GM23248 (cell line): ENCODE measurements around the gene LSMEM2. TPM values are rescaled to one million over a fixed set of nuclear protein-coding genes. Genes with fewer than 3 reads are reported as not detected.

Experiments
- DNase-seq: peaks from one replicate; pipeline ENCODE4 v3.0.0-alpha.2; 2015
- H2AFZ ChIP-seq: fragments of 200-600 bp; sonication (generic); 2 replicates; pipeline ENCODE4 v1.6.1; 2016; ENCODE audit warnings: antibody characterized with exemption
- H3F3A ChIP-seq: fragments of 200-600 bp; sonication (generic); 2 replicates; pipeline ENCODE4 v1.6.1; 2016; ENCODE audit warnings: mild to moderate bottlenecking, antibody characterized with exemption, mixed run types; ENCODE audit not compliant: insufficient read depth
- H3K27ac ChIP-seq: fragments of 200-600 bp; sonication (generic); 2 replicates; pipeline ENCODE4 v1.5.1; 2016; ENCODE audit warnings: mild to moderate bottlenecking
- H3K27me3 ChIP-seq: fragments of 200-600 bp; sonication (generic); replicated peaks from 2 replicates; pipeline ENCODE4 v1.6.1; 2016; ENCODE audit warnings: mild to moderate bottlenecking; ENCODE audit not compliant: insufficient read depth
- H3K36me3 ChIP-seq: fragments of 200-600 bp; sonication (generic); 2 replicates; pipeline ENCODE4 v1.6.1; 2016; ENCODE audit warnings: low read depth, mild to moderate bottlenecking
- H3K4me1 ChIP-seq: fragments of 200-600 bp; sonication (generic); 2 replicates; pipeline ENCODE4 v1.6.1; 2016; ENCODE audit warnings: mild to moderate bottlenecking; ENCODE audit not compliant: insufficient read depth
- H3K4me2 ChIP-seq: fragments of 200-600 bp; sonication (generic); one replicate; pipeline ENCODE4 v1.6.1; 2016; ENCODE audit warnings: mild to moderate bottlenecking; ENCODE audit not compliant: unreplicated experiment
- H3K4me3 ChIP-seq: fragments of 200-600 bp; sonication (generic); 2 replicates; pipeline ENCODE4 v1.5.1; 2016; ENCODE audit warnings: mild to moderate bottlenecking
- H3K79me2 ChIP-seq: fragments of 200-600 bp; sonication (generic); 2 replicates; pipeline ENCODE4 v1.6.1; 2016; ENCODE audit warnings: mild to moderate bottlenecking; ENCODE audit not compliant: insufficient read depth
- H3K9ac ChIP-seq: fragments of 200-600 bp; sonication (generic); 2 replicates; pipeline ENCODE4 v1.6.1; 2016; ENCODE audit warnings: mild to moderate bottlenecking
- H3K9me2 ChIP-seq: fragments of 200-600 bp; sonication (generic); 2 replicates; pipeline ENCODE4 v1.6.1; 2016; ENCODE audit warnings: mixed run types, mild to moderate bottlenecking, moderate library complexity; ENCODE audit not compliant: insufficient read depth
- H3K9me3 ChIP-seq: fragments of 200-600 bp; sonication (generic); one replicate; pipeline ENCODE4 v1.6.1; 2017; ENCODE audit warnings: low read depth
- H4K20me1 ChIP-seq: fragments of 200-600 bp; sonication (generic); 2 replicates; pipeline ENCODE4 v1.6.0; 2016; ENCODE audit not compliant: insufficient read depth
- EZH2 ChIP-seq: fragments of 200-600 bp; sonication (generic); IDR thresholded peaks from 2 replicates; pipeline ENCODE4 v1.6.1; 2018; ENCODE audit warnings: antibody characterized with exemption, mild to moderate bottlenecking; ENCODE audit not compliant: insufficient read depth, poor library complexity, severe bottlenecking
- EZH2phosphoT487 ChIP-seq: fragments of 200-600 bp; sonication (generic); IDR thresholded peaks from 2 replicates; pipeline ENCODE4 v1.6.1; 2018; ENCODE audit warnings: antibody characterized with exemption, moderate library complexity, mild to moderate bottlenecking, low read depth; ENCODE audit not compliant: insufficient read depth
- WGBS, 2 experiments: methylation state at CpG; one replicate each; pipeline ENCODE4 v1.1.6; 2015 to 2017; ENCODE audit warnings: low lambda C conversion rate in 2 of 2, low coverage in 1 of 2; ENCODE audit errors: missing lambda C conversion rate in 2 of 2; 5-methylcytosine and 5-hydroxymethylcytosine counted together
- in situ Hi-C: fragments of 300-500 bp; cut with MboI; formaldehyde crosslinking; loops from 2 replicates; pipeline ENCODE4 v1.15.0; 2020
- polyA plus RNA-seq: library from polyadenylated mRNA; unstranded; fragments of >200 nt; fragmentation: Nextera tagmentation; extraction: Ambion mirVana; gene quantifications from 2 replicates; pipeline ENCODE4 v1.2.1, GENCODE V29; 2016
- total RNA-seq: library from RNA; depleted of rRNA; stranded (reverse); fragments of >200 nt; shearing (Covaris generic); gene quantifications from 2 replicates; pipeline ENCODE4 v1.2.3, GENCODE V29; 2014

LSMEM2 gene
- total and polyA plus RNA-seq, 2 experiments from 2014 or later: not detected

- Histone ChIP-seq H3K4me3 (peak overlapping the region; percentile 91), H4K20me1 (no peaks in the 10 kb centered on the region), H3K9me2 (no peaks in the 10 kb centered on the region), H3K9me3 (no peaks in the 10 kb centered on the region), H3K4me1 (peaks cover 11% of the 10 kb centered on the region; the same call in 1 of the 2 replicates), H3K4me2 (peak overlapping the region; percentile 91), H3K9ac (peak overlapping the region; percentile 96), H2AFZ (peak overlapping the region; percentile 93), H3K27ac (peak overlapping the region; percentile 90), H3K79me2 (peaks cover 27% of the 10 kb centered on the region), H3K27me3 (no peaks in the 10 kb centered on the region), H3K36me3 (no peaks in the 10 kb centered on the region), H3F3A (no peaks in the 10 kb centered on the region)
- DNase-seq: peak; percentile 84
- in situ Hi-C loops: no loop called here
- 1 to 2% methylated on average over 12 to 45 of the region's 45 CpGs for WGBS, 2 experiments
- TF ChIP-seq EZH2: no peak
- TF ChIP-seq EZH2phosphoT487: no peak
Observed at GRCh38 chr3:50320853-50321335, 42.0 kb downstream of the LSMEM2 start.

DNA sequence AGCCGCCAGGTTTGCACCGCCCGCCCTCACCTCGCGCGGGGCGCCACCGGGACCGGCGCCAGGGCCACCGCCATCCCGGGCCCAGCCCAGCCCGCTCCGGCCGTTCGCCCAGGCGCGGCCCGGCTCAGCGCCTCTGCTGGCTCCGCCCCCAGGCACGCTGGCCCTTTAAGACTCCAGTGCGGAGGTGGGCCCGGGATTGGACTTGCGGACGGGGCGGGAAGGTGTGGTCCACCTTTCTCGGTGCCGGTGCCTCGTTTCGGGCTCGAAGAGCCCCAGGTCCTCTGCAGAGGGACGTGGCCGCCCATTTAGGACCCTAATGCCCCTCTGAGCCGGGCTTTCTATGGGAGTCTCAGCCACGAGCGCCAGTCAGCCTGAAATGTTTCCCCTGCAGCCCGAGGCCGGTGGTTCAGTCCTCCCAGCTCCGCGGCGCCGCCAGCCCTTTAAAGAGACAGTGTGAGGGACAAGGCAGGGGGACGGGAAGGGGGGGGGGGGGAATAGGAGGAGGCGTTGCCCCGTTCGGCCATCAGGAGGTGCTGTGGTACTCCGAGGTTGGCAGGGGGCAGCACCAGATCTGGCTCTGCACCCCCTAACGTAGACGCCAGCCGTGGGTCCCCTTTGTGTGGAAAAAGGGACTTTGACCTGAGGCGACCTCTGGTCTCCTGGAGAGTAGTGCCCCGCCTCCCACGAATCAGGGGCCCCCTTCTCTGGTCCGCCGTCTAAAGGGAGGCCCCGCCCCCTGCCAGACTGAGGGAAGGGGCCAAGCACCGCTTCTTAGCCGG, 42.6 kb downstream of the LSMEM2 start:
- Histone ChIP-seq H3K27ac (peak overlapping the region; percentile 90), H3K79me2 (peaks cover 31% of the 10 kb centered on the region), H4K20me1 (no peaks in the 10 kb centered on the region), H3K36me3 (no peaks in the 10 kb centered on the region), H3K9me2 (no peaks in the 10 kb centered on the region), H3K9ac (peak overlapping the region; percentile 96), H2AFZ (peak overlapping the region; percentile 93), H3K4me3 (peak overlapping the region; percentile 91), H3K9me3 (no peaks in the 10 kb centered on the region), H3F3A (no peaks in the 10 kb centered on the region), H3K27me3 (no peaks in the 10 kb centered on the region), H3K4me2 (peak overlapping the region; percentile 91), H3K4me1 (peaks cover 11% of the 10 kb centered on the region; the same call in 1 of the 2 replicates)
- TF ChIP-seq EZH2phosphoT487 (no peak), EZH2 (no peak)
- in situ Hi-C loops: no loop called here
- WGBS, 2 experiments: 1 to 2% methylated on average over 40 to 51 of the region's 59 CpGs
- peak; percentile 96 for DNase-seq

- Histone ChIP-seq H3K27ac (no peak overlapping the region), H3K9ac (peak overlapping the region; percentile 96), H3K9me3 (no peaks in the 10 kb centered on the region), H3K4me3 (peak overlapping the region; percentile 91), H3K9me2 (no peaks in the 10 kb centered on the region), H3K27me3 (no peaks in the 10 kb centered on the region), H3F3A (no peaks in the 10 kb centered on the region), H3K4me1 (peaks cover 14% of the 10 kb centered on the region), H3K79me2 (peaks cover 36% of the 10 kb centered on the region), H4K20me1 (no peaks in the 10 kb centered on the region), H3K36me3 (no peaks in the 10 kb centered on the region), H3K4me2 (peak overlapping the region; percentile 91), H2AFZ (peak overlapping the region; percentile 93)
- TF ChIP-seq EZH2 (no peak), EZH2phosphoT487 (no peak)
- in situ Hi-C loops: no loop called here
- WGBS, 2 experiments: 30 to 46% methylated on average over 11 to 14 of the region's 14 CpGs
- DNase-seq: no peak
Observed at GRCh38 chr3:50322115-50322385, 43.2 kb downstream of the LSMEM2 start.

- Histone ChIP-seq H3K9me3 (no peaks in the 10 kb centered on the region), H3K4me3 (peak within 1 kb of the TSS; percentile 91), H3F3A (no peaks in the 10 kb centered on the region), H3K36me3 (no peaks in the 10 kb centered on the region), H3K4me2 (peak within 1 kb of the TSS; percentile 91), H2AFZ (peak within 1 kb of the TSS; percentile 93), H3K79me2 (peaks cover 41% of the 10 kb centered on the region), H3K27ac (peak within 1 kb of the TSS; percentile 90), H4K20me1 (no peaks in the 10 kb centered on the region), H3K4me1 (peaks cover 17% of the 10 kb centered on the region), H3K9ac (peak within 1 kb of the TSS; percentile 96), H3K9me2 (no peaks in the 10 kb centered on the region), H3K27me3 (no peaks in the 10 kb centered on the region)
- DNase-seq: no peak
- WGBS, 2 experiments: 64 to 69% methylated on average over 28 to 31 of the region's 31 CpGs
- TF ChIP-seq EZH2phosphoT487 (no peak), EZH2 (no peak)
- in situ Hi-C loops: no loop called here
Observed at GRCh38 chr3:50322386-50323091, 43.7 kb downstream of the LSMEM2 start, which contains the start of gene HYAL2. HYAL2 (minus strand) TSS chr3:50322745; CDS start chr3:50320489, 2,256 bp downstream.
